GM06990 (cell line): ENCODE results near the gene MUC4.

Source experiments
- DNase-seq: peaks from one replicate; pipeline ENCODE4 v3.0.0-alpha.2; 2011; ENCODE audit not compliant: insufficient read length; ENCODE audit errors: extremely low read depth
- H3K27me3 ChIP-seq: replicated peaks from 2 replicates; pipeline ENCODE4 v1.6.0; 2011; ENCODE audit warnings: low read length; ENCODE audit not compliant: control insufficient read depth, insufficient read depth
- H3K36me3 ChIP-seq: 2 replicates; pipeline ENCODE4 v1.5.1; 2011; ENCODE audit warnings: low read length; ENCODE audit not compliant: control insufficient read depth, insufficient read depth
- H3K4me3 ChIP-seq: replicated peaks from 2 replicates; pipeline ENCODE4 v1.5.1; 2011; ENCODE audit warnings: low read depth, mild to moderate bottlenecking, control low read depth, low read length
- TF ChIP-seq, protein P1 (sequence below): IDR thresholded peaks from 2 replicates; pipeline ENCODE4 v1.5.1; 2011; ENCODE audit warnings: low read length, control low read depth, mild to moderate bottlenecking, inconsistent platforms; ENCODE audit not compliant: insufficient read depth, poor library complexity, severe bottlenecking

The MUC4 gene

DNA sequence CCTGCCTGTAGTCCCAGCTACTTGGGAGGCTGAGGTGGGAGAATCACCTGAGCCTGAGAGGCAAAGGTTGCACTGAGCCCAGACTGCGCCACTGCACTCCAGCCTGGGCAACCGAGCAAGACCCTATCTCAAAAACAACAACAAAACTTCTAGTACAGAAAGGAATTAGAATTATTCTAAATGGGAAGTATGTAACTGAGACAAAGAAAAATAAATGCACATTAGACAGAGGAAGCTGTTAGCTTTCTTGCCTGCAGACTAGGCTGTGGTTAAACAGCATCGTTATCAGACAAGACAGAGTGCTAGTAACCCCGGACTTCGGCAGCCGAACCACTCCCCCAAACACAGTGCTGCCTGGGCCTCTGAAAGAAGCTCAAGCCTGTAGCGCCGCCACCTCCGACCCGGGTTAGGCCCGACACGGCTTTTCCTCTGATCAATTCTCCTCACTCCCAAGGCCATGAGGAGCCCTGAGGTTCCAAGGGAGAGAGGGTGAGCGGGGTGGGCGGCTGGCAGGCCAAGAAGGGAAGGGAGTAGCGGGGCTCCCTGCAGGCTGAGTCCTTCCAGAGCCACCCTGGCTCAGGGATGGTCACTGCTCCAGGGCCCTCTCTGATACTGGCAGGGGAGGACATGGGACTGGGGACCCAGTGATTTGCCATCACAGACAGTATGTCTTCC is 44.8 kb upstream of the MUC4 start:
- DNase-seq = no peak
- TF ChIP-seq, protein P1, sequence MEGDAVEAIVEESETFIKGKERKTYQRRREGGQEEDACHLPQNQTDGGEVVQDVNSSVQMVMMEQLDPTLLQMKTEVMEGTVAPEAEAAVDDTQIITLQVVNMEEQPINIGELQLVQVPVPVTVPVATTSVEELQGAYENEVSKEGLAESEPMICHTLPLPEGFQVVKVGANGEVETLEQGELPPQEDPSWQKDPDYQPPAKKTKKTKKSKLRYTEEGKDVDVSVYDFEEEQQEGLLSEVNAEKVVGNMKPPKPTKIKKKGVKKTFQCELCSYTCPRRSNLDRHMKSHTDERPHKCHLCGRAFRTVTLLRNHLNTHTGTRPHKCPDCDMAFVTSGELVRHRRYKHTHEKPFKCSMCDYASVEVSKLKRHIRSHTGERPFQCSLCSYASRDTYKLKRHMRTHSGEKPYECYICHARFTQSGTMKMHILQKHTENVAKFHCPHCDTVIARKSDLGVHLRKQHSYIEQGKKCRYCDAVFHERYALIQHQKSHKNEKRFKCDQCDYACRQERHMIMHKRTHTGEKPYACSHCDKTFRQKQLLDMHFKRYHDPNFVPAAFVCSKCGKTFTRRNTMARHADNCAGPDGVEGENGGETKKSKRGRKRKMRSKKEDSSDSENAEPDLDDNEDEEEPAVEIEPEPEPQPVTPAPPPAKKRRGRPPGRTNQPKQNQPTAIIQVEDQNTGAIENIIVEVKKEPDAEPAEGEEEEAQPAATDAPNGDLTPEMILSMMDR = no peak
- Histone ChIP-seq H3K4me3 (no peak overlapping the region), H3K36me3 (no peaks in the 10 kb centered on the region), H3K27me3 (no peaks in the 10 kb centered on the region)

DNA sequence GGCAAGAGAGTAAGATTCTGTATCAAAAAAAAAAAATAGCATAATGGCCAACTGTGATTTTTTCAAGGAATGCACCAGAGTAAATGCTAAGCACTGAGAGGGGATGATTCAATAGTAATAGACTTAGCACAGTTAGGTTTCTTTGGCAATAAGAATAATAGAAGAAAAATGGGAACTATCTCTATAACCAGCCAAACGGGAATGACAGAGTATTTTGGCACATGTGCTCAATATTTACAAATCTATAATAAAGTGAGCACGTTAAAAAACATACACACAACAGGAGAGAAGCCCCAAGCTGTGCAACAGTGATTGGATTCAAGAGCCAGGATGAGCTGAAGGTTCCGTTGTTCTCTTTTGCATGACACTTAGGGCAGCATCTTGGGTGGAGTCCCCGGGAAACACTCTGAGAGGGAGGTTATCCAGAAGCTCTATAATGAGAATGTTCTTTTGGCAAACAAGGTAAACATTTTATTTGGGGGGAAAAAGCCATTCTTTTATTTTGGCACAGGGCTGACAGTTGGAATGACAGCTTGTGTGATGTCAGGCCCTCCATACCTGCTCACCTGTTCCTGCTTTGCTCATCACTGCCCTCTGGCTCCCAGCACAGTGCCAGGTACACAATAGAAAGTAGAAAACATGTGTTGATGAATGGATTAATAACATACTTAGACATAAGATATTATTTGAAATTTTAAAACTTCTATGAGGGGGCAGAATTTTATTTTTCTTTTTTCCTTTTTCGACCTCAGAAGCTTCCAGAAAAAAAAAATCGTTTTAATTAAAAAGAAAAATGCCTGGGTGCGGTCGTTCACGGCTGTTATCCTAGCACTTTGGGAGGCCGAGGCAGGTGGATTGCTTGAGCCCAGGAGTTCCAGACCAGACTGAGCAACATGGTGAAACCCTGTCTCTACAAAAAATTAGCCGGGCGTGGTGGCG is 44.0 kb upstream of the MUC4 start:
- H3K27me3 ChIP-seq = no peaks in the 10 kb centered on the region
- H3K36me3 ChIP-seq = no peaks in the 10 kb centered on the region
- TF ChIP-seq, protein P1 = peak; percentile 29
- no peak for DNase-seq
- H3K4me3 ChIP-seq = no peak overlapping the region

DNA sequence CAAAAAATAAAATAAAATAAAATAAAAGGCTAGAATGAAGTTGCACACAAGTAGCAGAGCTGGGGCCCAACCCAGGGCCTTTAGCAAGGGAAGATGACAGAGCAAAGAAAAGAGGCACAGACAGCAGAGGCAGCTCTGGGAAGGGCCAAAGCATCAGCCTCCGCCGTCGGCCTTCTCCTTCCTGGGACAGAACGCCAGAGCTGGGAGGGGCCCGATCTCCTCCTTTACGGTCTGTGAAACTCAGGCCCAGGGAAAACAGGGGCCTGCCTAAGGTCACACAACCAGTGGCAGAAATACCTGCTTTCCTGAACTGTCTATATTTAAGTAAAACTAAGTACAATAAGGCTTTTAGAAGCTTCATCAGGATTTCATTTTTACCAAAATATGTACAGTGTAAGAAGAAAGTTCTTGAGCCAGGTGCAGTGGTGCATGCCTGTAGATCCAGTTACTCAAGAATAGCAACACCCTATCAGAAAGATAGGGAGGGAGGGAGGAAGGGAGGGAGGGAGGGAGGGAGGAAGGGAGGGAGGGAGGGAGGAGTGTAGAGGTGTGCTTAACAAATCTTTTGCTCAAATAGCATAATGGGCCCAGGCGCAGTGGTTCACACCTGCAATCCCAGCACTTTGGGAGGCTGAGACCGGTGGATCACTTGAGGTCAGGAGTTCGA is 43.0 kb upstream of the MUC4 start:
- TF ChIP-seq, protein P1 = no peak
- Histone ChIP-seq H3K36me3 (no peaks in the 10 kb centered on the region), H3K4me3 (no peak overlapping the region), H3K27me3 (no peaks in the 10 kb centered on the region)
- no peak for DNase-seq

DNA sequence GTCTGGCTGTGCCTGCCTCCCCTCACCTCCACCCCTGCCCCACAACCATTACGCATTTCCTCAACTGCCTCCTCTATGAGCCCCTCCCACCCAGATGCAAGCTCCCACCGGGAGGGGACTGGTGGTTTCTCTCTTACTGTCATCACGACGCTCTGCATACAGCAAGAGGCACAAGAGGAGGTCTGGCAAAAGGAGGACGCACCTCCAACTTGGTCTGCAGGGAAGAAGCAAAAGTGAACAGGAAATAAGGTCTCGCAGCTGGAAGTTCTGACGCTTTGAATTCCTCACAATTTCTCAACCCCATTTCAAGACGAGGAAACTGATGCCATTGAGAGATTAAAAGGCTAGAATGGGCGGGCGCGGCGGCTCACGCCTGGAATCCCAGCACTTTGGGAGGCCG is 42.3 kb upstream of the MUC4 start:
- Histone ChIP-seq H3K36me3 (no peaks in the 10 kb centered on the region), H3K4me3 (no peak overlapping the region), H3K27me3 (no peaks in the 10 kb centered on the region)
- DNase-seq = no peak
- TF ChIP-seq, protein P1 = no peak

DNA sequence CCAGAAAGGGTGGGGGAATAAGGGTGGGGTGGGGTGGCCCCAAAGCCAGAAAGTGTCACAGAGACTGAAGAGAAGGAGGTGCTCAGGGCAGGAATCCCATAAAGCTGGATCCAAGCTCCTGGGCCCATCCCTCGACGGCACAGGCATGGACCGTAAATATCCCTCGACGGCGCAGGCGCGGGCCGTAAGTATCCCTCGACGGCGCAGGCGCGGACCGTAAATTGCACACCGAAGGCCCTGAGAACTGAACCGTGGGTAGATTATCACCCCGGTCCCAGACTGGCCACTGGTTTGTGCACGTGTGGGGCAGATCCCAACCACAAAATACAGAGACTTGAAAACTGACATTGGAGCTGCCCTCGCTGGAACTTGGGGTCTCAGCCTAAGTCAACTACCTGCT is 41.3 kb upstream of the MUC4 start:
- Histone ChIP-seq H3K36me3 (no peaks in the 10 kb centered on the region), H3K4me3 (no peak overlapping the region), H3K27me3 (no peaks in the 10 kb centered on the region)
- TF ChIP-seq, protein P1 = no peak
- no peak for DNase-seq
